HG02938 (cell line): Measurements from ENCODE around the gene NCDN.

Experiments used
- ATAC-seq: cut with Tn5 transposase; IDR thresholded peaks from one replicate; pipeline ENCODE4 v1.9.1; 2021; ENCODE audit warnings: mild to moderate bottlenecking, moderate library complexity; ENCODE audit not compliant: unreplicated experiment

Gene NCDN, protein sequence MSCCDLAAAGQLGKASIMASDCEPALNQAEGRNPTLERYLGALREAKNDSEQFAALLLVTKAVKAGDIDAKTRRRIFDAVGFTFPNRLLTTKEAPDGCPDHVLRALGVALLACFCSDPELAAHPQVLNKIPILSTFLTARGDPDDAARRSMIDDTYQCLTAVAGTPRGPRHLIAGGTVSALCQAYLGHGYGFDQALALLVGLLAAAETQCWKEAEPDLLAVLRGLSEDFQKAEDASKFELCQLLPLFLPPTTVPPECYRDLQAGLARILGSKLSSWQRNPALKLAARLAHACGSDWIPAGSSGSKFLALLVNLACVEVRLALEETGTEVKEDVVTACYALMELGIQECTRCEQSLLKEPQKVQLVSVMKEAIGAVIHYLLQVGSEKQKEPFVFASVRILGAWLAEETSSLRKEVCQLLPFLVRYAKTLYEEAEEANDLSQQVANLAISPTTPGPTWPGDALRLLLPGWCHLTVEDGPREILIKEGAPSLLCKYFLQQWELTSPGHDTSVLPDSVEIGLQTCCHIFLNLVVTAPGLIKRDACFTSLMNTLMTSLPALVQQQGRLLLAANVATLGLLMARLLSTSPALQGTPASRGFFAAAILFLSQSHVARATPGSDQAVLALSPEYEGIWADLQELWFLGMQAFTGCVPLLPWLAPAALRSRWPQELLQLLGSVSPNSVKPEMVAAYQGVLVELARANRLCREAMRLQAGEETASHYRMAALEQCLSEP

DNA sequence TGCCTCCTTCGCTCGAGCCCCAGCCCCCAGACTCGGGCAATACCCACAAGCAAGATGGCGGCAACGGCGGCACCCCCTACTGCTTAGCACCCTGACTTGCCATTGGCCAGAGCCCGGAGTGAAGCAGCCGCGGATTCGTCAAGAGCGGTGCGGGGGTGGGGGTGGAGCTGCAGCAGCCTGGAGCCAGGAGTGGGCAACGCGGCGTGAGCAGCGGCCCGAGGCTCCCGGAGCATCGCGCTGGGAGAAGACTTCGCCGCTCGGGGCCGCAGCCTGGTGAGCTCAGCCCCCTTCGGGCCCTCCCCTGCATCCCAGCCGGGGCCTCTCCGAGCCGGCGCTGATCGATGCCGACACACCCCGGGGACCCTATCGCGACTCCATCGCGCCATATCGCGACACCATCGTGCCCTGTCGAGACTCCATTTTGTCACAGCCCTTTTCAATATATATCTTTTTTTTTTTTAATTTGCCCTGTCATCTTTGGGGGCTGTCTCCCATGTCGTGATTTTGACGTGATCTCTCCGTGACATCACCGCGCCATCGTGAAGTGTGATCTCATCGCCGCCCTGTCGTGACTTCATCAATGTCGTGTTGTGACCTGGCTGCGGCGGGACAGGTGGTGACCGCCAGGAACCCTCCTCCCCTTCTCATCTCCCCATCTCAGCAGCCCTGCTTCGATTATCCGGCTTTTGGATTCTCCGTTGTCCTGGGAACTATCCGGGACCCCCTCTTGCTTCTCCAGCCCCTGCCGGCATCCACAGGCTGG, at the start of gene NCDN:
NCDN (plus strand) TSS at position 189 of the 763 bp plus-strand sequence; CDS start at position 581, 392 bp downstream.
- peak; percentile 84 for ATAC-seq

DNA sequence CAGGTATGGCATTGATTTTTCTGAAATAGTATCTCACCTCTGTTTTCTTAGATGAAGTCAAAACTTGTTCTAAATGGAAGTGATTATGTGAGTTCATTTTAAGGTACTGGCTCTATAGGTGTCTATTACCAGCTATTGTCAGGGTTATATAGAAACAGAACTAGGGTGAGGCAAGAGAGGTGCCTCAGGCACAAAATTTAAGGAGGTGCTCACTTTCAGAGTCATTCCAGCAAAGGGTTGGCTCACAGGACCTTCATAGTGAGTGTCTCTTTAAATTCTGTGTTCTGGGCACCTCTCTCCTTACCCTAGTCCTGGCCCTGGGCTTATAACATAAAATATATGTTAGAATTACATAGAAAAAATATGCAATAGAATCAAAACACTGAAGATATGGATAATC, 49.7 kb upstream of the NCDN start:
- no peak for ATAC-seq

DNA sequence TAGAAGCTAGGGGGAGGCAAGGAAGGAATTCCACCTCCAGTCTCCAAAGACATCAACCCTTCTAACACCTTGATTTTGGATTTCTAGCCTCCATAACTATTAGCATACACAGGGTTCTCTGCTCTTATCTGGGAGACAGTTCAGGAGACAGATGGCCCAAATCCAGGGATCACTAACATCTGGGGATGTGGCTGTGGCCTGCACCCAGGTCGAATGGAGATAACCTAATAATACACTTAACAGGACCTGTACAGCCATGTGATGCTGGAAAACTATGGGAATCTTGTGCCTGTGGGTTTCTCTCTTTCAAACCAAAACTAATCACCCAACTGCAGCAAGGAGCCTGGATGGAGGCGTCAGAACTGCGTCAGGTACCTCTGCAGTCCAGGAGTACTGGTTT, 48.0 kb upstream of the NCDN start:
- no peak for ATAC-seq

DNA sequence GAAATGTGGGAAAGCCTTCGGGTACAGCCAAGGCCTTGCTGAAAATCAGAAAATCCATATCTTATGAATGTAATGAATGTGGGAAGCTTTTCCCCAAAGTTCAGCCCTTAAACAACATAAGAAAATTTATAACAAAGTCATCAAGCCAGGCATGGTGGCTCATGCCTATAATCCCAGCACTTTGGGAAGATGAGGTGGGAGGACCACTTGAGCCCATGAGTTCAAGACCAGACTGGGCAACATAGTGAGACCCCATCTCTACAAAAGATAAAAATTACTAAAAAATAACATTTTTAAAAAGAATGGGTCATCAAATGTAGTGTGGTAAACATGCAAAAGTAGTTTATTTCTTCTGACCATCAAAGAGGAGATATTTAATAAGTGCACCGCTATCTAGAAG, 46.3 kb upstream of the NCDN start:
- ATAC-seq: no peak

DNA sequence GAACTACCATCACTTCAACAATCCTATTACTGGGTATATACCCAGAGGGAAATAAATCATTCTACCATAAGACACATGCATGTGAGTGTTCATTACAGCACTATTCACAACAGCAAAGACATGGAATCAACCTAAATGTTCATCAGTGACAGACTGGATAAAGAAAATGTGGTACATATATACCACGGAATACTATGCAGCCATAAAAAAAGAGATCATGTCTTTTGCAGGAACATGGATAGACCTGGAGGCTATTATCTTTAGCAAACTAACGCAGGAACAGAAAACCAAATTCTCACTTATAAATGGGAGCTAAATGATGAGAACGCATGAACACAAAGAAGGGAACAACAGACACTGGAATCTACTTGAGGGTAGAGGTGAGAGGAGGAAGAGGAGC, 39.4 kb upstream of the NCDN start:
- ATAC-seq: no peak

- ATAC-seq: no peak
These were observed 38.2 kb upstream of the NCDN start for GRCh38 chr1:35519432-35519831.

DNA sequence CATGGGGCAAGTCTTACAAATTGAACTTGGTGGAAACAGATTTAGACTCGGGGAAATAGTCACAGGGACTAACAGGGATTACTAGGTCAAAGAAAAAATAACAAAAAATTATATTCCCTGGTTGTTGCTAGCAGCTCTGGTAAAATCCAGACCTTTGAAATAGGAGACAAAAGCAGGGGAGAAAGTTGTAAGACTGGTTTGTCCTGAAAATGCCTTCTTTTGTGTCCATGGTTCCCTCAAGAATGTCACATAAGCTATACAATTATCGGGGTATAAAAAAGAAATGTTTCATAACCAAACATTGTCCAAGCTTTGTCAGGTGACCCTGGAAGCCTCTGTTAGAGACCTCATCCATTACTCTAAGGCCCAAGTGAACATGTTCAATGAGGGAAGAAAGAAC, 33.5 kb upstream of the NCDN start:
- ATAC-seq: no peak

- no peak for ATAC-seq
These were observed 27.4 kb upstream of the NCDN start for GRCh38 chr1:35530168-35530567.

DNA sequence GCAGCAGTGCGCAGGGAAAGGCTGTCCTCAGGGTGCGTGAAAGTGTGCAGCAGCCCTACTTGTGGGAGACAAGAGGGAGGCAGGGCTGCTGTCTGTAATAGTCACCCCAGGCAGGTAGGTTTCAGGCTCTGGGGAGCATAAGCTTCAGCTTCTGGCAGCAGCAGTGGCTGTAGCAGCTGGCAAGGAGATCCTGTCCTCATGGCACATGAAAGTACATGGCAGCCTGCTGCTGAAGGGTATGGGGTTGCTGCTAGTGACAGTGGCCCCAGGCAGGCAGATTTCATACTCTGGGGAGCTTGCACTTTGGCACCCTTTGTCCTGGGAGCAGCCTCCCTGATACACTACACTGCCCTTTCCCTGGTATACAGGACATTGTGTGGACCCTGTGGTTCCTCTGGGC, 26.7 kb upstream of the NCDN start:
- no peak for ATAC-seq

DNA sequence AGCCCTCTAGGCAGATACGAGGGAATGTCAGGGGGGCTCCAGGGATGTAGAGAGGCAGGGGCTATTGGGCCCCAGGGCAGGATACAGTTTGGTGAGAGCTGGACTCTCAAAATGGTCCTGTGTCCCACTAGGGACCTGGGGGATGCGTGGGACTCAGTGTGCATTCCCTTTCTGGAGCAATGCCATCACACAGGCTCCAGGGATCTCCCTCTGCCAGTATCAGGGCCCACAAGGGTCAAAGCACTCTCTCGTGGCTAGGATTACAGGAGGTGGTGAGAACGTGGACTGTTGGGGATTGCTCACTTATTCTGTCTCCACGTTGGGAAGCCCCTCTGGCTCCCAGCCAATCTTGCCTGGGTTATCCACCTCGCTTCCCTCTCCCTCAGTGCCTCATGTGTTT, 26.2 kb upstream of the NCDN start:
- ATAC-seq: no peak

DNA sequence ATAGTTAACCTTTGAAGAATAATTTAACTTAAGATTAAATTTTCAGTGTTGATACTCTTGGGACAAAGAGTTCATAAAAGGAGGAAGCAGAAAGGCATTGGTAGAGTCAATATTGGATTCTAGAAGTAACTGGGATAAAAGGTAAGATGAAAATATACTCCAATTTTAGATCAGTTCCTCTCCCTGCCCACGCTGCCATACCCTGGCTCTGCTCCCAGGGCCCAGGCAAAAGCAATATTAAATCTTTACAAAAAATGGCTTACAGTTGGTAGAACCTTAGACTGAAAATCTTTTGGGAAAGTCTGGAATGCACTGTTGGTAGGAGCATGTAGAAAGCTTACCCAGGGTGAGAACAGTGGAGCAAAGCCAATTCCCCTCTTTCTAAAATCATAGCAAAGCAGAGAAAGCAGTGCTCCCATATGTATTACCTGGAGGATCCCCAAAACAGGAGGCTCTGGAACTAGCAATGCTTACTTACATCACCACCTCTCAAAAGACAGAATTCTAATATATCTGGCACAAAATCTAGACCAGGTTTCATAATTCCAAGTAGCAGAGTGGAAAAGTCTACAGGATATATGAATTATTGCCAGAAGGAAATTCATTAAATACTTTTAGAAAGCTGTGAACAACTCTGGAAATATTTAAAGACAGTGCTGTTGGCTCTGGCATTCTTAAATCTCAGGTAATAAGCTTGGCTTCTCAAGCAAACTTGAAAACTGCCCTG, 24.9 kb upstream of the NCDN start:
- ATAC-seq: no peak

GRCh38 chr1:35533586-35533985, 24.0 kb upstream of the NCDN start:
- ATAC-seq: no peak

DNA sequence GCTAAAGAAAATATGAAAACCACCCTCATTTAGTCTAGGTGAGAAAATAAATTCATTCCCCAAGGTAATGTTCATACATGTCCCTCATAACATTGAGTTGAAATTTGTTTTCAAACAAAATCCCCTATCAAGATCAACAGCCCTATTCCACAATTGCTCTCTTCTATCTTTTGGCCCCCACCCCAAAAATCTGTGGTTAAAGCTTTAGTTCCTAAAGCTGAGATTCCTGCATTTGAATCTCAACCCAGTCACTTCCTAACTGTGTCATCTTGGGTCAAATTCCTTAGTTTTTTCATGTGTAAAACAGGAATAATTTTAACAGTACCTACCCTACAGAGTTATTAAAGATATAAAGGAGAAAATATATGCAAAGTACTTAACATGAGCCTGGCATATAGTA, 22.4 kb upstream of the NCDN start:
- ATAC-seq: no peak

GRCh38 chr1:35536556-35537162, 20.9 kb upstream of the NCDN start:
- ATAC-seq: no peak

- no peak for ATAC-seq
These were observed 19.8 kb upstream of the NCDN start for GRCh38 chr1:35537806-35538205.

DNA sequence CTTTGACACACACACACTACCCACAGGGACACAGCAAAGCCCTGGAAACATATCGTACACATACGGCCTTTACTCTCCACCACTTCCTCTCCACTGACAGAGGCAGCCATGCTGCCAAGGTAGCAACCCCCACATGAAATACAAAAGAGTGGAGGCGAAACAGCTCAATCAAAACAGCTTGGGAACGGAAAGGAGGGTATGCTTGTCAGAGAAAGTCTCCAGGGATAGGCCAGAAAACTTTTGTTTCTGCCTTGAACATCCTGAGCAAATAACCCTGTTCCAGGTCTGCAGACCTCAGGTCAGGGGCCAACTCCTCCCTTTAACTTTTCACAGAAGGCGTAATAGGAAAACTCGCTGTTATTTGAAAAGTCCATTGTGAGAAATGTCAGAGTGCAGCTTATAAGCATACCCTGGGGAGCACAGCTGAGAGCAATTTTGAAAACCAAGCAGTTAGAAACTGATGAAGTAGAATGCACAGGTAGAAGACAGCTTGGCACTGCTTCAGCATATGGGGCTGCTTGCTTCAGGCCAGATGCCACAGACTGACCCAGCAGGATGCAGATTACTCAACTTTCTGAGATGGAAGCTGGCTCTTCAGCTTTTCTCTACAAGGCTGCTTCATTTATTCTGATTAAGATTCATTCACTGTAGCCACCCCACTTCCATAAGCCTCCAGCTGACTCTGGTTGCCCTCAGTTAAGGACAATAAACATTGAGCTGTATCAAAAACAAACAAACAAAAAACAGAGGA, 18.4 kb upstream of the NCDN start:
- ATAC-seq: no peak

DNA sequence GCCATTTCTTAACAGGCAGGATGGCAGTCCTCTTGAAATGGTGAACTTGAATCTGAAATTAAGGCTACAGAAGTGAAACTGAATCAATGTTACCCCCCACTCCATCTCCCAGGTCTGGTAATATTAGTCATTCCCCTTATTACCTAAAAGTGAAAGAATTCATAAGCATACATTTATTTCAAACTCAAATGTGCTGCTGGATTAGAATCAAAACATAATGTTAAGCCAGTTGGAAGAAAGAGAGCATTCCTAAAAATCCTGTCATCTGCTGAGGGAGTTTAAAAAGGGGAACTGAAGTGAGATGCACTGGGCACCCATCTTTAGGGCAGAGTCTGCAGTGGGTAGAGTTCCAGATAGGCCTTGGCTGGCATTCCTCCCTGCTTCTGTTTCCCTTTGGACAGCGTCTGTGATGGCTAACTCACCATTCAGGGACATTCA, 17.8 kb upstream of the NCDN start:
- no peak for ATAC-seq

DNA sequence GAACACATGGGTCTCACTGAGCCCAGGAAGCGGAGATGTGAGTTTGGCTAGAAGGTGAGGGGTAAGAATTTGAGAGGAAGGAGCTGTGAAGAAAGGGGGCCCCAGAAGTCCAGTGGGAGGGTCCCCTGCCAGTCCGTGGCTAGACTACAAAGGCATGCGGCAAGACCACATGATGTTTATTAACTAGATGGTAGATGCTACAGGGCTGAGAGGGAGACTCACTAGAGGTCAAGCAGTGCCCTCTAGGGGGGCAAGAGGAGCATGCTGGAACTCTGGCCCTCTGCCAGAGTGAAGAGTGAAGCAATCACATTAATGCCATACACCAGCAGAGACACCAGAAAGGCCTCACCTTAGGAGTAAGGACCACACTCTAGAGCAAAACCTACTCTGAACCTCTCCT, 12.6 kb upstream of the NCDN start:
- no peak for ATAC-seq

DNA sequence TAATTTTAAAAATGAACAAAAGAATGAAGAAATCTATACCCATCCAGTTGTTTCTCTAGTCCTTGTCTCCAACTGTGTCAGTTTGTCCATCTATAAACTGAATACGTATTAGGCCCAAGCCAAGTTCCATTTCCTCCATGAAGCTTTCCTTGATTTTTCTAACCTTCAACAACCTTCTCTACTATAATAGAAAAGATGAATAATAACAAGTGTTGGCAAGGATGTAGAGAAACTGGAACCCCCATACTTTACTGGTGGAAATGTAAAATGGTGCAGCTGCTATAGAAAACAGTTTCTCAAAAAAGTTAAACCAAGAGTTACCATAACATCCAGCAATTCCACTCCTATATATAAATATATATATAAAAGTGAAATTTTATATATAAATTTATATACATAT, 11.0 kb upstream of the NCDN start:
- no peak for ATAC-seq

- ATAC-seq: no peak
These were observed 3.7 kb upstream of the NCDN start for GRCh38 chr1:35553851-35554250.
